ENCODE measurements around the gene KIRREL1.

The KIRREL1 gene

DNA sequence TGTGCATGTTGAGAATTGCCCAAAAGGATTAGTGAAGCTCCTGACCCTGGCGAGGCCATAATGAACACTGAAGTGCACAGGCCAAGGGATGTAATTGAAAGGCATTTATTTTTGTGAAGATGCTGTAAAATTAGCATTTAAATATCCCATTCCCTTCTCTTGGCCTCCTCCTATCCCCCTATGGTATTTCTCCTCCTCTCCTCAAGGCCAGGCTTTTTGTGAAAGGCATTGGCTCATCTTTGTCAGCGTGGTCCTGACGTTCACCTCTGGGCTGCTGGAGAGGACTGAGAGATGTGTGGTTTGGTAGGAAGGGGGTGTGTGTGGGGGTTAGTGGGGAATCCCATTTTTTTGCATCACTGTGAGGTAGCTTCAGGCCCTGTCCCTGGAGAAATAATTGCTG lies 105.7 kb downstream of the KIRREL1 start:
- TF ChIP-seq, protein P1, sequence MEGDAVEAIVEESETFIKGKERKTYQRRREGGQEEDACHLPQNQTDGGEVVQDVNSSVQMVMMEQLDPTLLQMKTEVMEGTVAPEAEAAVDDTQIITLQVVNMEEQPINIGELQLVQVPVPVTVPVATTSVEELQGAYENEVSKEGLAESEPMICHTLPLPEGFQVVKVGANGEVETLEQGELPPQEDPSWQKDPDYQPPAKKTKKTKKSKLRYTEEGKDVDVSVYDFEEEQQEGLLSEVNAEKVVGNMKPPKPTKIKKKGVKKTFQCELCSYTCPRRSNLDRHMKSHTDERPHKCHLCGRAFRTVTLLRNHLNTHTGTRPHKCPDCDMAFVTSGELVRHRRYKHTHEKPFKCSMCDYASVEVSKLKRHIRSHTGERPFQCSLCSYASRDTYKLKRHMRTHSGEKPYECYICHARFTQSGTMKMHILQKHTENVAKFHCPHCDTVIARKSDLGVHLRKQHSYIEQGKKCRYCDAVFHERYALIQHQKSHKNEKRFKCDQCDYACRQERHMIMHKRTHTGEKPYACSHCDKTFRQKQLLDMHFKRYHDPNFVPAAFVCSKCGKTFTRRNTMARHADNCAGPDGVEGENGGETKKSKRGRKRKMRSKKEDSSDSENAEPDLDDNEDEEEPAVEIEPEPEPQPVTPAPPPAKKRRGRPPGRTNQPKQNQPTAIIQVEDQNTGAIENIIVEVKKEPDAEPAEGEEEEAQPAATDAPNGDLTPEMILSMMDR (IDR thresholded peaks at IDR 0.05; ENCODE audit: low read depth, low read length, poor library complexity, severe bottlenecking), result no peak
- no peak for TF ChIP-seq EZH2phosphoT487 (IDR thresholded peaks at IDR 0.05; ENCODE audit: borderline replicate concordance, low read length)
- Histone ChIP-seq H3F3A (ENCODE audit: control insufficient read depth, insufficient read depth) (no peaks in the 10 kb centered on the region), H3K79me2 (ENCODE audit: control insufficient read depth, low read length) (no peaks in the 10 kb centered on the region), H3K27ac (ENCODE audit: low read depth, low read length) (no peak overlapping the region), H3K9me3 (ENCODE audit: control insufficient read depth, insufficient read depth, low read length) (no peaks in the 10 kb centered on the region), H3K36me3 (ENCODE audit: control insufficient read depth, low read length) (no peaks in the 10 kb centered on the region), H3K4me2 (ENCODE audit: low read length) (no peak overlapping the region), H4K20me1 (ENCODE audit: control insufficient read depth, insufficient read depth, low read depth, low read length) (no peaks in the 10 kb centered on the region), H3K4me3 (ENCODE audit: low read length) (no peak overlapping the region), H3K9me2 (replicated peaks; ENCODE audit: control insufficient read depth, low read length) (no peaks in the 10 kb centered on the region), H3K4me1 (ENCODE audit: control insufficient read depth, low read length) (no peaks in the 10 kb centered on the region), H3K27me3 (ENCODE audit: control insufficient read depth, low read length) (peaks cover 3% of the 10 kb centered on the region; the same call in 1 of the 2 replicates)

DNA sequence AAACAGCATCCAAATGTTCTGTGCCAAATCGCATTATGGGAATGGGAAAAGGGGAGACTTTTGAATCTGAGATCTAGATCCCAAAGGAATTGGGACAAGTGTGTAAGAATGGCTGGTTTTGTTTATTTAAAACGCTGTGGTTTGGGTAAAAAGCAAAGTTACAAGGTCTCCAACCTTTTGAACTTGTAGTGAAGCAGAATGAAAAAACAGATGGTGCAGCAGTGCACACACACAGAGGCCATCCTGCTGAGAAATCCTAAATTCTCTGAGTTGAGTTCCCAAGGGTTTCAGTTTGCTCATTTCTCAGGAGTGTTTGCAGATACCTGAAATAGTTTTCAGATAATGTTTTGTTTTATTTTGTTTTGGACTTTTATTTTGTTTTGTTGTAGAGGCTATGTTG lies 107.1 kb downstream of the KIRREL1 start:
- no peaks in the 10 kb centered on the region for H3F3A ChIP-seq (ENCODE audit: control insufficient read depth, insufficient read depth)
- H4K20me1 ChIP-seq (ENCODE audit: control insufficient read depth, insufficient read depth, low read depth, low read length), result no peaks in the 10 kb centered on the region
- no peak overlapping the region for H3K27ac ChIP-seq (ENCODE audit: low read depth, low read length)
- no peaks in the 10 kb centered on the region for H3K36me3 ChIP-seq (ENCODE audit: control insufficient read depth, low read length)
- H3K4me2 ChIP-seq (ENCODE audit: low read length), result no peak overlapping the region
- no peaks in the 10 kb centered on the region for H3K9me3 ChIP-seq (ENCODE audit: control insufficient read depth, insufficient read depth, low read length)
- no peaks in the 10 kb centered on the region for H3K9me2 ChIP-seq (replicated peaks; ENCODE audit: control insufficient read depth, low read length)
- peaks cover 6% of the 10 kb centered on the region; the same call in 1 of the 2 replicates for H3K27me3 ChIP-seq (ENCODE audit: control insufficient read depth, low read length)
- H3K4me1 ChIP-seq (ENCODE audit: control insufficient read depth, low read length), result no peaks in the 10 kb centered on the region
- H3K79me2 ChIP-seq (ENCODE audit: control insufficient read depth, low read length), result no peaks in the 10 kb centered on the region
- H3K4me3 ChIP-seq (ENCODE audit: low read length), result no peak overlapping the region
- TF ChIP-seq EZH2phosphoT487 (IDR thresholded peaks at IDR 0.05; ENCODE audit: borderline replicate concordance, low read length), result no peak
- TF ChIP-seq, protein P1 (IDR thresholded peaks at IDR 0.05; ENCODE audit: low read depth, low read length, poor library complexity, severe bottlenecking), result no peak

DNA sequence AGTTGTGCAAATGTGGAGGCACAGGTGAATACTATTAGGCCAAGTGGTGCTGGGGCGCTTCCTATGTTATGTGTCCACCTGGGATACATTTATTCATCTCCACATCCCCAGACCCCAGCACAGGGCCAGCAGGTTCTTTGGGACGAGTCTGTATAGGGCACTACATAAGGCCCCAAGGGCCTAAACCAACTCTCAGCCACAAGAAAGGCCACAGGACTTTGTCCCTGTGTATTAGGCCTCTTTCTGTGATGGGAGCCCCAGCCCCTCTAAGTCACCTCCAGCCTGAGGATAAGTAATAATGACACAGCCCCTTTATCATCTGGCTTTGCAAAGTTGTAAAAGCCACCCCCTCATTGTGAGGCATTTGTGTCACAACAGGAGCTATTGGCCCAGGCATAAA lies 108.0 kb downstream of the KIRREL1 start:
- peaks cover 6% of the 10 kb centered on the region; the same call in 1 of the 2 replicates for H3K27me3 ChIP-seq (ENCODE audit: control insufficient read depth, low read length)
- H3K9me2 ChIP-seq (replicated peaks; ENCODE audit: control insufficient read depth, low read length), result no peaks in the 10 kb centered on the region
- no peak for TF ChIP-seq EZH2phosphoT487 (IDR thresholded peaks at IDR 0.05; ENCODE audit: borderline replicate concordance, low read length)
- no peaks in the 10 kb centered on the region for H3K4me1 ChIP-seq (ENCODE audit: control insufficient read depth, low read length)
- no peak overlapping the region for H3K4me3 ChIP-seq (ENCODE audit: low read length)
- H3K36me3 ChIP-seq (ENCODE audit: control insufficient read depth, low read length), result no peaks in the 10 kb centered on the region
- H3K27ac ChIP-seq (ENCODE audit: low read depth, low read length), result no peak overlapping the region
- no peaks in the 10 kb centered on the region for H3K79me2 ChIP-seq (ENCODE audit: control insufficient read depth, low read length)
- H3K4me2 ChIP-seq (ENCODE audit: low read length), result no peak overlapping the region
- H3K9me3 ChIP-seq (ENCODE audit: control insufficient read depth, insufficient read depth, low read length), result no peaks in the 10 kb centered on the region
- no peaks in the 10 kb centered on the region for H4K20me1 ChIP-seq (ENCODE audit: control insufficient read depth, insufficient read depth, low read depth, low read length)
- H3F3A ChIP-seq (ENCODE audit: control insufficient read depth, insufficient read depth), result no peaks in the 10 kb centered on the region

DNA sequence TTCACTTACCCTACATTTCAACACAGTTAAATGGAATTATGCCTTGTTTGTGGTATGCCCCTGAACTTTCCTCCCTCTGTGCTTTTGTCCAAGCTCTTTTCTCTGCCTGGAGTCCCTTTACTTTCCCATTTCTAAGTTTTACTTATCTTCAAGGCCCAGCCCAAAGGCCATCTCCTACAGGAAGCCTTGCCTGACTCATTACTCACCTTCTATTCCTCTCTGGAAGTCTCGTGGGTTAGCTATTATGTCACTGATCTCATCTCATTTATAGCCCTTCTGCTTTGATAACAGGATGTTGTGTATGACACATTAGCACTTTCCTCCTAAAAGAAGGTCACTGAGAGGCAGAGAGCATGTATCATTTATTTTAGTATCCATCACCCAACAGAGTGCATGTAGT lies 108.5 kb downstream of the KIRREL1 start:
- TF ChIP-seq, protein P1 (IDR thresholded peaks at IDR 0.05; ENCODE audit: low read depth, low read length, poor library complexity, severe bottlenecking), result no peak
- Histone ChIP-seq H3K79me2 (ENCODE audit: control insufficient read depth, low read length) (no peaks in the 10 kb centered on the region), H3F3A (ENCODE audit: control insufficient read depth, insufficient read depth) (no peaks in the 10 kb centered on the region), H4K20me1 (ENCODE audit: control insufficient read depth, insufficient read depth, low read depth, low read length) (no peaks in the 10 kb centered on the region), H3K36me3 (ENCODE audit: control insufficient read depth, low read length) (no peaks in the 10 kb centered on the region), H3K27ac (ENCODE audit: low read depth, low read length) (no peak overlapping the region), H3K4me1 (ENCODE audit: control insufficient read depth, low read length) (no peaks in the 10 kb centered on the region), H3K27me3 (ENCODE audit: control insufficient read depth, low read length) (peaks cover 6% of the 10 kb centered on the region; the same call in 1 of the 2 replicates), H3K4me2 (ENCODE audit: low read length) (no peak overlapping the region), H3K9me3 (ENCODE audit: control insufficient read depth, insufficient read depth, low read length) (no peaks in the 10 kb centered on the region), H3K9me2 (replicated peaks; ENCODE audit: control insufficient read depth, low read length) (no peaks in the 10 kb centered on the region), H3K4me3 (ENCODE audit: low read length) (no peak overlapping the region)
